Lower leg skin (tissue), 3 donors: ENCODE data around the gene YPEL5.
A peak's percentile ranks its signal among the peaks of the same experiment; 100 is the strongest.

Experiments
- CTCF ChIP-seq, 3 donors: fragments of 450-650 bp; IDR thresholded peaks; one replicate each; pipeline ENCODE4 v1.5.1; 2016; ENCODE audit warnings: antibody characterized with exemption in 3 of 3, mild to moderate bottlenecking in 3 of 3, moderate library complexity in 2 of 3
- POLR2A ChIP-seq, 2 donors: fragments of 450-650 bp; IDR thresholded peaks; one replicate each; pipeline ENCODE4 v1.6.1; 2016 to 2017; ENCODE audit warnings: antibody characterized with exemption in 2 of 2, mild to moderate bottlenecking in 1 of 2, moderate library complexity in 1 of 2

GRCh38 chr2:30115141-30115980 lies 31.4 kb upstream of the YPEL5 start:
- peak in 1 of 3 donors; percentile 57 for TF ChIP-seq CTCF (IDR thresholded peaks at IDR 0.05)
- TF ChIP-seq POLR2A (IDR thresholded peaks at IDR 0.05) = no peak
